ENCODE data around the gene ACADVL.

DNA sequence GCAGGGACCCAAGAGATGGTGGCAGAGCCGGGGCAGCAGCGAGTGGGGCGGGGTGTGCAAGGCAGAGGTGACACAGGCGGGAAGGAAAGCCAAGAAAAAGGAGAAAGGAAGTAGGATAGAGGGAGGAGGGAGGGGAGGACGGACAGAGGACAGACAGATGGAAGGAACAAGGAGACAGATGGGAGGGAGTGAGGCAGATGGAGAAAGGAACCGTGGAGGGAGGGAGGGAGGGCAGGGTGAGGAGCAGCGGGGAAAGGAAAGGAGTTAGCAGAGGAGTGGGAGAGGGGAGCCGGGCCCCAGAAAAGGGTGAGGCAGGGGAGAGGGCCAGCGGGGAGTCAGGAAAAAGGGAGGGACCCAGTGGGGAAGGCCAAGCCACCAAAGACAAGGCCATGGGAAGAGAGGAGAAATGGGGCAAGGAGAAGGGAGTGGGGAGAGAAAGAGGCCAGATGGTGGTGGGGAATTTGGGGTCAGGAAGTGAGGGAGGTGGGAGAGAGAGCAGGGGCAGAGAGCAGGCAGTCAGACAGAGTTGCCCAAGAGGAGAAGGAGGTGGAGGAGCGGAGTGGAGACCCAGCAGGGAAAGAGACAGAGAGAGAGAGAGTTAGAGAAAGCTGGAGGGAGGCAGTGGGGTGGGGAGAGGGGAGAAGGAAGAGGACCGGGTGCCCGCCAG lies 27.3 kb upstream of the ACADVL start:
- TF ChIP-seq POLR2A (IDR thresholded peaks at IDR 0.05; ENCODE audit: low read depth, low read length): no peak
- no peak for TF ChIP-seq POLR2AphosphoS5 (IDR thresholded peaks at IDR 0.05; ENCODE audit: low read depth, low read length)
- TF ChIP-seq POU2F2 (IDR thresholded peaks at IDR 0.05; ENCODE audit: low read depth, low read length): no peak

All from GM12891 (cell line).